ENCODE results near the gene ST6GALNAC4. TPM values are rescaled to one million over a fixed set of nuclear protein-coding genes. Genes with fewer than 3 reads are reported as not detected.

Gene ST6GALNAC4
- total RNA-seq, 4 donors from 2014 or later, result 25.2 to 49.7 (median 31.7) TPM

DNA sequence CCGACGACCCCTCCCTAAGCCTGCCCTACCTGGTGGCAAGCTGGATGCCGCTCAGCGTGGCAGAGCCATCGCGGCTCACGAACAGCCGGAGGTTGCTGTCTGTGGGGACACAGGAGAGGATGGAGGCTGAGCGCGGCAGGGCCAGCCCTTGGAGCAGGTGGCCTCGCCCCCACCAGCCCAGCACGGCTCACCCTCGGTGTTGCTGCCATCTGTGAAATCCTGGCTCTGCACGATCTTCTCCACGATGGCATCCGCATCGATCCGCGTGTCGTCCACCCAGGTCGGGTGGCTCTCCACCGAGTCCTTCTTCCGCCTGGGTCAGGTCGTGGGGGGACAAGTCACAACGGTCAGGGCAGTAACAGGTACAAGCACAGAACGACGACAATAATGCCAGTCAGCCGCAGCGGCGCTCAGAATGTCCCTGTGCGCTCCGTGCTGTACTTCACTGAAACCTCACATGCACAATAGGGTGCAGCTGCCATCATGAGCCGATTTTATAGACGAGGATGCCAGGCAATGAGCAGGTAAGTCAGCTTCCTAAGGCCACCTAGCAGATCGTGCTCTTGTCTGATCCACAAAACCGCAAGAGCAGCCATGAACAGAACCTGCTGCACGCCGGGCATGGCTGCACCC is 27.9 kb upstream of the ST6GALNAC4 start:
- H3K27ac ChIP-seq, result peak overlapping the region in 2 of 4 donors; percentile 31 to 58
- no peak overlapping the region for H3K4me3 ChIP-seq
- H3K4me1 ChIP-seq, result peaks cover 0 to 66% (median 7%) of the 10 kb centered on the region in 3 donors
- no peak for TF ChIP-seq POLR2AphosphoS5 (IDR thresholded peaks at IDR 0.05)
- no peak for TF ChIP-seq POLR2A (IDR thresholded peaks at IDR 0.05)
- TF ChIP-seq, protein P1, sequence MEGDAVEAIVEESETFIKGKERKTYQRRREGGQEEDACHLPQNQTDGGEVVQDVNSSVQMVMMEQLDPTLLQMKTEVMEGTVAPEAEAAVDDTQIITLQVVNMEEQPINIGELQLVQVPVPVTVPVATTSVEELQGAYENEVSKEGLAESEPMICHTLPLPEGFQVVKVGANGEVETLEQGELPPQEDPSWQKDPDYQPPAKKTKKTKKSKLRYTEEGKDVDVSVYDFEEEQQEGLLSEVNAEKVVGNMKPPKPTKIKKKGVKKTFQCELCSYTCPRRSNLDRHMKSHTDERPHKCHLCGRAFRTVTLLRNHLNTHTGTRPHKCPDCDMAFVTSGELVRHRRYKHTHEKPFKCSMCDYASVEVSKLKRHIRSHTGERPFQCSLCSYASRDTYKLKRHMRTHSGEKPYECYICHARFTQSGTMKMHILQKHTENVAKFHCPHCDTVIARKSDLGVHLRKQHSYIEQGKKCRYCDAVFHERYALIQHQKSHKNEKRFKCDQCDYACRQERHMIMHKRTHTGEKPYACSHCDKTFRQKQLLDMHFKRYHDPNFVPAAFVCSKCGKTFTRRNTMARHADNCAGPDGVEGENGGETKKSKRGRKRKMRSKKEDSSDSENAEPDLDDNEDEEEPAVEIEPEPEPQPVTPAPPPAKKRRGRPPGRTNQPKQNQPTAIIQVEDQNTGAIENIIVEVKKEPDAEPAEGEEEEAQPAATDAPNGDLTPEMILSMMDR (IDR thresholded peaks at IDR 0.05), result no peak
- no peak for TF ChIP-seq EP300 (IDR thresholded peaks at IDR 0.05)
- ATAC-seq, result no peak
- no peaks in the 10 kb centered on the region for H3K9me3 ChIP-seq
- no peaks in the 10 kb centered on the region for H3K27me3 ChIP-seq
- WGBS, 2 donors (ENCODE audit: low coverage in 1 of 2), result 78 to 89% methylated on average over 7 to 14 of the region's 38 CpGs
- H3K36me3 ChIP-seq, result peaks cover 0 to 64% of the 10 kb centered on the region in 2 donors

DNA sequence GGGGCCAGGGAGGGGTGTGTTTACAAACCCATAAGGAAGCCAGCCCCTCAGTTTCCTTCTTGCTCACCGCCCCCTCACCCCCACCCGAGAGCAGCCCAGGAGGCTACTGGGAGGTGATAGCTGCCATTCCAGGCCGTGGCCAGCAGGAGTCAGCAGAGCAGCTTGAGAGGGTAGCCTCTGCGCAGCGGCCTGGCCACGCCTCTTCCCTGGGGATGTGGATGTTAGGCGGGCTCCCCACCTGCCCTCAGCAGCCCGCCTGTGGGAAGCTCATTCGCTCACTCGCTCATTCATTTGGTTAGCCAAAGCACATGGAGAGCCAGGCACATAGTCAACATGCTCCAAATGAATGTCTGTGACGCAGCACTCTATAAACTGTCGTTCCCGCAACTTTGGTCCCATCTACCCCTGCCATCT is 26.9 kb upstream of the ST6GALNAC4 start:
- Histone ChIP-seq H3K27me3 (no peaks in the 10 kb centered on the region), H3K4me1 (peaks cover 0 to 62% (median 7%) of the 10 kb centered on the region in 3 donors), H3K36me3 (peaks cover 0 to 64% of the 10 kb centered on the region in 2 donors), H3K9me3 (no peaks in the 10 kb centered on the region), H3K4me3 (no peak overlapping the region), H3K27ac (peak overlapping the region in 3 of 4 donors; percentile 28 to 58 (median 31))
- TF ChIP-seq POLR2AphosphoS5 (IDR thresholded peaks at IDR 0.05) (peak; percentile 31), POLR2A (IDR thresholded peaks at IDR 0.05) (no peak), EP300 (IDR thresholded peaks at IDR 0.05) (no peak)
- TF ChIP-seq, protein P1 (IDR thresholded peaks at IDR 0.05), result peak in 3 of 4 experiments; percentile 96 to 97 (median 96)
- no CpG with 5 or more reads among the region's 13 CpGs for WGBS, 2 donors (ENCODE audit: low coverage in 1 of 2)
- ATAC-seq, result peak; percentile 81

DNA sequence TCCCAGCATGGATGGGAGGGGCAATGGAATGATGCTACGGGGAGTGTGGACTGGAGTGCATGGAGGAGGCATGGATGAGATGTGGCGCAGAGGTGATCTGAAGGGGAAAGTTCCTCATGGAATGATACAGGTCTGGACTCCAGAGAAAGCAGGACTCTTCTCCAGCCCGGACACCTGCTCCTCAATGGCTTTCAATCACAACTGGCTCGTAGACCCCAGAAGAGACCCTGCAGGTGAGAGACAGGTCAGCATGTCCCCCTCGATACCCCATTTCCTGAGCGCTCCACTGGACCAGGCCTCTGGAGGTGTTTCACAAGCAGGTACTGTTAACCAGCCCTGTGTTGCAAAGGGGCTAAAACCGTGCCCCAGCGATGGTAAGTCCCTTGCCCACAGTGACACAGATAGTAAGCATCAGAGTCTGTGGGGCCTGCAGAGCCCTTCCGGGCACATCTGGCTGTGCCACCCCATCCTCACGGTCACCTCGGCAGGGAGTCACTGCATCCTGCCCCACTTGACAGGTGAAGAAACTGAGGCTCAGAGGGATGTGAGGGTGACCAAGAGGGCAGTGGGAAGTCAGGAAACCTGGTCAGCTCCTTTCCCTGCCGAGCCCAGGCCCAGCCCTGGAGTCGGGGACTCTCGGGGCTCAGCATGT is 26.3 kb upstream of the ST6GALNAC4 start:
- Histone ChIP-seq H3K4me3 (no peak overlapping the region), H3K4me1 (peaks cover 0 to 62% (median 11%) of the 10 kb centered on the region in 3 donors), H3K36me3 (peaks cover 0 to 63% of the 10 kb centered on the region in 2 donors), H3K9me3 (no peaks in the 10 kb centered on the region), H3K27me3 (no peaks in the 10 kb centered on the region), H3K27ac (peak overlapping the region in 3 of 4 donors; percentile 31 to 58 (median 54))
- WGBS, 2 donors (ENCODE audit: low coverage in 1 of 2), result 58 to 71% methylated on average over 2 to 3 of the region's 14 CpGs
- no peak for ATAC-seq
- TF ChIP-seq POLR2AphosphoS5 (IDR thresholded peaks at IDR 0.05) (no peak), EP300 (IDR thresholded peaks at IDR 0.05) (no peak), POLR2A (IDR thresholded peaks at IDR 0.05) (no peak)
- TF ChIP-seq, protein P1 (IDR thresholded peaks at IDR 0.05), result no peak

DNA sequence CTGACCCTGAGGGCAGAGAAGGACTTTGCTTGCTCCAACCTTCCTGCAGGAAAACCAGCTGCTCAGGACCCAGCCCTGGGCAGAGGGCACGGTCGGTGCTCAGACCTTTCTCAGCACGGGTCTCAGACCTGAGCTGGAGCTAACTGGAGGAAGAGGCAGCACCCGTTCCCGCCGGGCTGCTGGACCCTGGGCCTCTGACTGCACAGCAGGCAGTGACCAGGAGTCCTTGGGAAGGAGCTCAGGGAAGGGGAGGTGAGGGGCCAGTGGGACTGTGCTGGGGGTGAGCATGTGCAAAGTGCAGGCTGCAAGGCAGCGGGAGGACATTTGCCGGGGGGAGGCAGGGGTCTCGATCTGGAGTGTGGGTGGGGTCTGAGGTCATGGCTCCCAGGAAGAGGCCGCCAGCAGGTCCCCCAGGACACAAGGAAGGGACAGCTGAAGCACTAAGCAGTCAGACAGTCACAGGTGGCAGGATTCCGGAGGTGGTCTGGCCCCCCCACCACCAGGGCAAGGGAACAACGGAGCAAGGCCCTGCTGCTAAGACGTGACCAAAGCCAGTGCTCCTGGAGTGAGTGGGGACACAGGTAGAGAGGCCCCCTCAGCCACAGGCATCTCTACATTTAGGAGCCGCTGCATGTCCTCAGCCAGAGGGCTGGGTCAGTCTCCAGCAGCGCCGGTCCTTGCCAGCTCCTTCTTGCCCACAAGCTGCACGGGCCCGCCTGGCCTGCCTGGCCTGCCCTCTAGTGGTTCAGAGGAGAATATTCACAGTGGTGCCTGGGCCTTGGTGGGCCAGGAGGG is 25.6 kb upstream of the ST6GALNAC4 start:
- Histone ChIP-seq H3K36me3 (peaks cover 0 to 56% of the 10 kb centered on the region in 2 donors), H3K4me1 (peaks cover 0 to 61% (median 14%) of the 10 kb centered on the region in 3 donors), H3K4me3 (no peak overlapping the region), H3K27me3 (no peaks in the 10 kb centered on the region), H3K27ac (peak overlapping the region in 3 of 4 donors; percentile 54 to 58 (median 55)), H3K9me3 (no peaks in the 10 kb centered on the region)
- no peak for TF ChIP-seq EP300 (IDR thresholded peaks at IDR 0.05)
- peak; percentile 33 for TF ChIP-seq POLR2AphosphoS5 (IDR thresholded peaks at IDR 0.05)
- TF ChIP-seq, protein P1 (IDR thresholded peaks at IDR 0.05), result peak in 3 of 4 experiments; percentile 92 to 94 (median 93)
- peak; percentile 53 for ATAC-seq
- WGBS, 2 donors (ENCODE audit: low coverage in 1 of 2), result 59% methylated on average over 3 of the region's 18 CpGs; no CpG with 5 or more reads in 1 of the 2 donors
